ENCODE data around the gene ACSS2.
"Not testable (repeated sequence)": the region's sequence is repeated elsewhere in the genome, so short reads cannot be mapped to it uniquely, and the experiment has no call there.

The ACSS2 gene

DNA sequence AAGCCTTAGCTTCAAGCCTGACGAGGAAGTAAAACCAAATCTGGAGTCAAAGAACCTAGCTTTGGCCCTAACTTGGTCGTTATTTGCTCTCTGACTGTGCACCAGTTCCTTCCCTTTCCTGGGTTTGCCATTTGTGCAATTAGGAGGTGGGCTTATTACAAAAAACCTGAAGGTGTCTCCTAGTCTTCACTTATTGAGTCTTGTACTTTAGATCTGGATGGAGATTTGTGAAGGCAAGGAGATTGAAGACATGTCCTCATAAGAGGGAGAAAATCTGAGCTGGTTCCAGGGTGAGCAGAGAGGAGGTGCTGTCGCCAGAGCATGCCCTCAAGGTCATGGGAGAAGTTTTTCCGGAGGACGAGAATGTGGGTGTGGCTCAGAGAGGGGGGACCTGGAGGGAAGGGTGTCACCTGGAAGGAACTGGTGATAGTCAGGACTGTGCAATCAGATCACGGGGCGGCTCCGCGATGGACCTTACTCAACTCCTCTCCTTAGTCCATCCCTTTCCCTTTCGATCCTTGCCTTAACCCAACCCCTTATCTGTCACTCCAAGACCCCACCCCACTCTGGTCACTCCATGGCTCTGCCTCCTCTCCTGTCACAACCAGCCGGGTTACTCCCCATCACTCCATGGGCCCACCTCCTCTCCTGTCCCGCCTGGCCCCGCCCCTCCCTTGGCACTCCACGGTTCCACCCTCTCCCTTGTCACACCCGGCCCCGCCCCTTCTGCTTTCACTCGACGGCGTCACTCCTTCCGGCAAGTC lies 588 bp upstream of the ACSS2 start:
- peak; percentile 90 for DNase-seq

DNA sequence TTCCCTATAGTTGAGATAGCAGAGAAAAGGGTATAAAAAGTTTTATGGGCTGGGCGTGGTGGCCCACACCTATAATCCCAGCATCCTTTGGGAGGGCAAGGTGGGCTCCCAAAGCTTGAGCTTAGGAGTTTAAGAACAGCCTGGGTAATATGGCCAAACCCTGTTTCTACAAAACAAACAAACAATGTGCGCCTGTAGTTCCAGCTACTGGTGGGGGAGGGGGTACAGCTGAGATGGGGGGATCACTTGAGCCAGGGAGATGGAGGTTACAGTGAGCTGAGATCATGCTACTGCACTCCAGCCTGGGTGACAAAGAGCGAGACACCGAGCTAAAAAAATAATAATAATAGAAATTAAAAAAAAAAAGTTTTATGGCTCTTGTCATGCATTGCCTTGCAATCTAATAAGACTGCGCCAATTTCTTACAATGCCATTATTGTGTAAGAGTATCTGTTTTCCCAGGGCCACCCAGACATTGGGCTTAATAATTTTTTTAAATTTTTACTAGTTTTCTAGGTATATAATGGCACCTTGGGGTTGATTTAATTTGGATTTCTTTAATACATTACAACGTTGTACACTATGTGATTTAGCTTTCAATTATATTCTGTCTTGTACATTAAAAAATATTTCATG lies 3.9 kb downstream of the ACSS2 start:
- no peak for DNase-seq

DNA sequence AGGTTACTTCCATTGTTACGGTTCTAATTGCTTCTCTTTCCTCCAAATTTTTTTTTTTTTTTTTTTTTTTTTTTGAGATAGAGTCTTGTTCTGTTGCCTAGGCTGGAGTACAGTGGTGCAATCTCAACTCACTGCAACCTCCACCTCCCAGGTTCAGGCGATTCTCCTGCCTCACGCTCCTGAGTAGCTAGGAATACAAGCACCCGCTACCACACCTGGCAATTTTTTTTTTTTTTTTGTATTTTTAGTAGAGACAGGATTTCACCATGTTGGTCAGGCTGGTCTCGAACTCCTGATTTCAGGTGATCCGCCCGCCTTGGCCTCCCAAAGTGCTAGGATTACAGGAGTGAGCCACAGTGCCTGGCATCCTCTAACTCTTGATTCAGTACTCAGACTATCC lies 4.6 kb downstream of the ACSS2 start:
- not testable (repeated sequence) for DNase-seq

DNA sequence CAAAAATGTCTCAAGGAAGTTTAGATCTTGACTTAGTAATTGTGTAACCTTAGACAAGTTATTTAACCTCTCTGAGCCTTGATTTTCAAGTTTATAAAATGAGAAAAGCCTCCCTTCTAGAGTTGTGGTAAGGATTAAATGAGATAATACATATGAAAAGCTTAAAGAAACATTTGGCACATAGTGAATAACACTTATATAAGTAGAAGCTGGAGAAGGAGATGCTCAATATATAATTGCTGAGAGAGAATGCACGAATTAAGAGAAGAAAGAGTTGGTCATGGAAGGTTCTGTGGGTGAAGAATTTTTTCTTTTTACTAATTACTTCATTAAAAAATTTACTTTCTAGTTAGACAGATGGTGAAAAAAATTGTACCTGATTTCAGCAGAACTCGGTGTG lies 5.3 kb downstream of the ACSS2 start:
- no peak for DNase-seq

DNA sequence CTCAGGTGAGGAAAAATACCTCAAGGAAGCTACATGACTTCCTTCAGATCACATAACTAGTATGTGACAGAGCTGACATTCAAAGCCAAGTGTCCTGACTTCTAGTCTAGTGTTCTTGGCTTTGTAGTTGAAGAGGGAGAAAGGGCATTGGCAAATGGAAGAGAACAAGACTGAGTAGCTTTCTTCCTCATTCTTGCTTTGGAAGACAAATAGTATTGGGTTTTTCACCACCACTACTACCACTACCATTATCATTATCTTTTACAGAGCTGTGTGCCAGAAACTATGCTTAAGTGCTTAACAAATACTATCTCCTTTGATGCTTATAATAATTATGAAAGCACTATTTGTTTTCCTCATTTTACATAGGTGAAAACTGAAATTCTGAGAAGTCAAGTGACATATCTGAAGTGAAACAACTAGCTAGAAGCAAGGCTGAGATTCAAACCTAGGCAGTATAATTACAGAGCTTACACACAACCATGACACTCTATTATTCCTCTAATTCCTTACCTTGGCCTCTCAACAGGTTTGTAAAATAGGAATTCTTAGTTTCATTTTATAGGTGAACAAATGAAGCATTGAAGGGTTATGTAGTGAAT lies 6.8 kb downstream of the ACSS2 start:
- no peak for DNase-seq

DNA sequence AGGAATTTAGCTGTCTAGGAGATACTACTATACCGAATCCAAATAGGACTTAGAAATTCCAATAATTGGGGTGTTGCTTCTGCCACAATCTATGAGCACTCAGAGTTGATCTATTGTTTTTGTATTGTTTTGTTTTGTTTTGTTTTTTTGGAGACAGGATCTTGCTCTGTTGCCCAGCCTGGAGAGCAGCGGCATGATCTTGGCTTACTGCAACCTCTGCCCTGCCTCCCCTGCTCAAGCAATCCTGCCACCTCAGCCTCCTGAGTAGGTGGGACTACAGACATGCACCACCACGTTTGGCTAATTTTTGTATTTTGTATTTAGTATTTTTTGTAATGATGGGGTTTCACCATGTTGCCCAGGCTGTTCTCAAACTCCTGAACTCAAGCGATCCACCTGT lies 7.4 kb downstream of the ACSS2 start:
- no peak for DNase-seq

DNA sequence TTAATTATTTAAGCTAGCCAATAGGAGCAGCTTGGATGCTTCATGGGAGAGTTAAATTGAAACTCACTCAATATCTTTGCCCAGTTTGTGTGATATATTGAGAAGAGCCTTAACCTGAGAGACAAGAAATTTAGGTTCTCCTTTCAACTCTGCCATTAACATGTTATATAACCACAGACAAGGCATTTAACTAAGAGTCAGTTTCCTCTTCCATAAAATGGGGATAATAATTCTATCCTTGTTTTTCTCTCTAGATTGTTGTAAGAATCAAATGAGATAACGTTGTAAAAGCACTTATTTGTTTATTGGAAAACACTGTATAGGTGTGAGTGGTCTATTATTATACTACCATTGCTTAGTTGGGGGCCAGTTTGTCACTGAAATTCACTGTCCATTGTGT lies 7.8 kb downstream of the ACSS2 start:
- DNase-seq, result no peak

DNA sequence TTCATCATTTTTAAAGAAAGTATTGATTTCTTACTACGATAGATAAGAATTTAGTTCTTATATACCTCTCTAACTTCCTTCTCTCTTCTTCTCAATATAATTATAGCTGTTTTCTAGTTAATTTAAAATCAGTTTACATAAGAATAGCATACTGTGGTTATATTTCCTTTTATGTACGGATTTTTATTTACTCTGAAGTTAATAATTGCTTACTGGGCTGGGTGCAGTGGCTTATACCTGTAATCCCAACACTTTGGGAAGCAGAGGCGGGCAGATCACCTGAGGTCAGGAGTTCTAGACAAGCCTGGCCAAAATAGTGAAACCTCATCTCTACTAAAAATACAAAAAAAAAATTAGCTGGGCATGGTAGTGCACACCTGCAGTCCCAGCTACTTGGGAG lies 9.7 kb downstream of the ACSS2 start:
- no peak for DNase-seq

DNA sequence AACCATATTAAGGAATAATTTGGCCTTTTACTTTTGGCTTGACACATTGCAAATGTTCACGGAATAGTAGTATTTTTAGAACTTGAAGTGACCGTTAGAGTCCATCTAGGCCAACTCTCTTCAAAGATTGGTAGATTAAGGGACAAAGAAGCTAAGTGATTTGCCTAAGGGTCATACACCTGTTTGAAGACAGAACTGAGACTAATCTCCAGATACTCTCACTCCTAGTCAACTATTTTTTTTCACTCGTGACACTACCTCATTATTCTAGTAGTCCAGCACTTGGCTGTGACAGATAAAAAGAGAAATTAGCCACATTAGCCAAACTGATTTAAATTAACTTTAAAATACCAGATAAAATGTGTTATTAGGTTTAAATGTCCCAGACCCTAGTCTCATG lies 10.6 kb downstream of the ACSS2 start:
- no peak for DNase-seq

DNA sequence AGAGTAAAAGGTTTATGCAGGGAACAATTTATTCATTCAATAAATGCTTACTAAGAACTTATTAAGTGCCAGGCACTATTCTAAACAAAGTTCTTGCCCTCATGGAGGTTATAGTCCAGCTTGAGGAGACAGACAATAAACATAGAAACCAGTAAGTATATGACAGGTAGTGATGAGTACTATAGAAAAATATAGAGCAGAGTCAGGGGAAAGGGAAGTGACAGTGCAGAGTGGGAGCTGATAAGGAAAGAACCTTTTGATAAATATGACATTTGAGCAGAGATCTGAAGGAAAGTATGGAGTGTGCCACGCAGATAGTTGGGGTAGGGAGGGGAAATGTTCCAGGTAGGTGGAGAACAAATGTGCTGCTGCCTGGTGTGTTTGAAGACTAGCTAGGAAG lies 12.1 kb downstream of the ACSS2 start:
- no peak for DNase-seq

DNA sequence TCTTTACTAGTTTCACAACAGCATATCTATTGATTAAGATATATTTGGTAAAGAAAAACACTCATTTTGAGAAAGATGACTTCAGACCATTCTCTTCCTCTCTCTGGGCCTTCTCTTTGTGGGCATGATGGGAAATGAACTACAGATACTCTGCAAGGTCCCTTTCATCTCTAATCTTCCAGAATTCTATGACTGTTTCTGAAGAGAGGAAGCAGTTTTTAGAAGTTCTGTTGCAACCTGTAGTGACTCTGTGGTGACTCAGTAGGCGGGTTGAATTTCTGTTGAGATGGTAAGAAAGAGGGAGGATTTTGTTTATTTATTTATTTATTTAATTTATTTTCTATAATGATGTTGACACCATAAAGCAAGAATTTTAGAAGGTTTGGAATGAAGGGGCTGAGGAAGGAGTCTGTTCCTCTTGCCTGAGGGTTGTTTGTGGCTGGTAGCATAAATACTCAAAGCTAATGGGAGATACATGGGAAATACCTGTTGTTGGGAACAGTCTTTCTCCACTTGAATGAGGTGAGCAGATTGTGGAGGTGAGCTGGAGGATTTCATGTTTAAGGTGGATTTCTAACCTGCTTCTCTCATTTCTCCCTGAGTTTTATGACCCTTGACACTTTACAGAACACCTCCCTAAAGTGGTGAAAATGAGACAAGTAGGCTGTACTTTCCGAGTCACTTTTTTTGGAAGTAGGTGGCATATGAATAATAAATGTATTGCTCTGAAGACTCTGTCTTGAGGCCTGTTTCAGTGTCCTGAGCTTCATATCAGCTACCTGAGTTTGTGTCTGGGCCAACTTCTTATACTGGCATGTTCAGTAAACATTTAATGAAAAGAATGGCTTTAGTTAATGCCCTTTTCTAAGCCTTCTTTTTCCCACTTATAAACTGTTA lies 15.0 kb downstream of the ACSS2 start:
- no peak for DNase-seq

DNA sequence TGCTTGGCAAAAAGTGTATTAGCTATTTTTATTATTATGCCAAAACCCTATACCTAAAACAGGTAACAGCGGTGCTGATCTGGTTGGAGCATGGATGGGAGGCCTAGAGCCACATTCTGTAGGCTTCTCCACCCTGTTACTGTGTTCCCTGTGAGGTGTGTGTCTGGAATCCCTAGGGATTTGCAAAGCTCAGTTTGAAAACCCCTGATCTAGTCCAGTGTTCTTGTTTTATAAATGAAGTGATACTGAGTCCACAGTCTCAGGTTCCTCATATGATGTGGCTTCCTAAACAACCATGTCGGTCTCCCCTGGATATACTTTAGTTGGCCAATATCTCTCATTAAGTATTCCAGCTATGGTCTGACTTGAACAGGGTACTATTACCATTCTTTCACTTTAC lies 16.3 kb downstream of the ACSS2 start:
- no peak for DNase-seq

DNA sequence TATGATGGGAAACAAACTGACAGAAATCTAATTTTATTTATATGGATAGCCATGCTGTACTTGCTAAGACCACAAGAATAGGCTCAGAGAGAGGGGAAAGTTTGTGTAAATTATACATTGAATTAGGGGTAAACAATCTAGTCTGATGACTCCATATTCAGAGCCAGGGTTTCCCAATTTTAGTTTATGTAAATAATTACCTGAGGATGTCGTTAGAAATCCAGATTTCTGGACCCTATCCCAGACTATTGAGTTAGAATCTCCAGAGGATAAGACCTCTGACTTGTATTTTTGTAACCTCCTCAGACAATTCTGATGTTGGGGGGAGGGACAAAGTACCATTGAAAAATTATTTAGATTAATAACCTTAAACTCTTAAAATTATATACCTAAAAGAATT lies 18.3 kb downstream of the ACSS2 start:
- DNase-seq, result no peak

DNA sequence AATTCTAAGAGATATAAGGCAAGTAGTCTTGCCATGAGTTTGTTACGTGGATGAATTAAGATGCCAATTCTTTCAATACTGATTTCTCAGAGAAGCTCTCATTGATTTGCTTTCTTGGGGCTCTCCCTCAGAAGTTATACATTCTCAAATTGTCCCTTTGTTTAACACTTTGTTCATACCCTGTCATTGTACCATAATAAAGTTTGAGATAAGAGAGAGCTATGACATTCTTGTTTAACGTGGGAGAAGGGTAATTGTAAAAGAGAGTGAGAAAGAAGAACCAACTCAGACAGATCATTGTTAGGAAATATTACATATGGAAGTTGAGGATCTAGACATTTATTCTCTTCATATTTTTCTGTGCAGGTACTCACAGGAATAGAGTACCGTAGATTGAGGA lies 19.1 kb downstream of the ACSS2 start:
- DNase-seq, result no peak

DNA sequence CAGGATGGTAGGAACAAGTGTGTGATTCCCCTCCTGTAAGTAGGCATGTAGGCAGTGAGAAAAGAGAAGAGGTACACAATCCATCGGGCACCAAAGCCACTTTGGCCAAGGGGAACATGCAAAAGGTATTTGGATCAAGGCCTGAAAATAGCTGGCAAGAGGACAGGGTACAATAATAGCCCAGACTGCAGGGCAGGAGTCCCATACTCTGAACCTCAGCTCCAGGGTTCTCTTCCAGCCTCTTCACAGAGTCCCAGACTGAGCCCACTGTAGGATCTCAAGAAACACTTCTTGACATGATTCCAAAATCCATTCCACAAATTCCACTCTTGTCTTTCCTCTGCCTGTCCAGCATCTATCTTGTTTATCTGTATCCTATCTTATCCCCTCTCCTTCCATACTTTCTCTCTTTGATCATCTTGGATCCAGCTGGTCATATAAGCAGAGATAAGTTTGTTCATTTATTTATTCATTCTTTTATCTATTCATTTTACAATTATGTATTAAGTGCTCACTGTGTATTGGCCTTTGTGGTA lies 19.7 kb downstream of the ACSS2 start:
- no peak for DNase-seq

DNA sequence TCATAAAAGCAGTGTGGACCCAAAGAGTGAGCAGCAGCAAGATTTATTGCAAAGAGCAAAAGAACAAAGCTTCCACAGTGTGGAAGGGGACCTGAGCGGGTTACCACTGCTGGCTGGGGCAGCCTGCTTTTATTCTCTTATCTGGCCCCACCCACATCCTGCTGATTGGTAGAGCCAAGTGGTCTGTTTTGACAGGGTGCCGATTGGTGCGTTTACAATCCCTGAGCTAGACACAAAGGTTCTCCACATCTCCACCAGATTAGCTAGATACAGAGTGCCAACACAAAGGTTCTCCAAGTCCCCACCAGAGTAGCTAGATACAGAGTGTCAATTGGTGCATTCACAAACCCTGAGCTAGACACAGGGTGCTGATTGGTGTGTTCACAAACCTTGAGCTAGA lies 21.7 kb downstream of the ACSS2 start:
- DNase-seq, result not testable (repeated sequence)

DNA sequence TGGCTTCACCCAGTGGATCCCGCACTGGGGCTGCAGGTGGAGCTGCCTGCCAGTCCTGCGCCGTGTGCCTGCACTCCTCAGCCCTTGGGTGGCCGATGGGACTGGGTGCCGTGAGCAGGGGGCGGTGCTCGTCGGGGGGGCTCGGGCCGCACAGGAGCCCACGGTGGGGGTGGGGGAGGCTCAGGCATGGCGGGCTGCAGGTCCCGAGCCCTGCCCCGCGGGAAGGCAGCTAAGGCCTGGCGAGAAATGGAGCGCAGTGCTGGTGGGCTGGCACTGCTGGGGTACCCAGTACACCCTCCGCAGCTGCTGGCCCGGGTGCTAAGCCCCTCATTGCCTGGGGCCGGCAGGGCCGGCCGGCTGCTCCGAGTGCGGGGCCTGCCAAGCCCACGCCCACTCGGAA lies 22.3 kb downstream of the ACSS2 start:
- not testable (repeated sequence) for DNase-seq

DNA sequence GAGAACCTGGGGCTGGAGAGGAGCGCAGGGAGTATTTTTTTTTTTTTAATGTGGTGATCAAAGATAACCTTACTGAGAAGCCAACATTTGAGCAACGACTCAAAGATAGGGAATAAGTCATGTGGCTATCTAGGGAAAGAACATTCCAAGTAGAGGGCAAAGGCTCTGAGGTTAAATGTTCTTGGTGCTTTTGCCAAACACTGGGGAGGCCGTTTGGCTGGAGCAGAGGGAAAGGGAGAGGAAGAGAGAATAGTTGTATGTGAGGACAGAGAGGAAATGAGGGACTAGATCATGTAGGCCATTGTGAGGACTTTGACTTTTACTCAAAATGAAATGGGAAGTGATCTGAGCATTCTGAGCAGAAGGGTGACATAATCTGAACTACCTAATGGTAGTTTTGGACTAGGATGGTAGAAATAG lies 27.8 kb downstream of the ACSS2 start:
- no peak for DNase-seq

DNA sequence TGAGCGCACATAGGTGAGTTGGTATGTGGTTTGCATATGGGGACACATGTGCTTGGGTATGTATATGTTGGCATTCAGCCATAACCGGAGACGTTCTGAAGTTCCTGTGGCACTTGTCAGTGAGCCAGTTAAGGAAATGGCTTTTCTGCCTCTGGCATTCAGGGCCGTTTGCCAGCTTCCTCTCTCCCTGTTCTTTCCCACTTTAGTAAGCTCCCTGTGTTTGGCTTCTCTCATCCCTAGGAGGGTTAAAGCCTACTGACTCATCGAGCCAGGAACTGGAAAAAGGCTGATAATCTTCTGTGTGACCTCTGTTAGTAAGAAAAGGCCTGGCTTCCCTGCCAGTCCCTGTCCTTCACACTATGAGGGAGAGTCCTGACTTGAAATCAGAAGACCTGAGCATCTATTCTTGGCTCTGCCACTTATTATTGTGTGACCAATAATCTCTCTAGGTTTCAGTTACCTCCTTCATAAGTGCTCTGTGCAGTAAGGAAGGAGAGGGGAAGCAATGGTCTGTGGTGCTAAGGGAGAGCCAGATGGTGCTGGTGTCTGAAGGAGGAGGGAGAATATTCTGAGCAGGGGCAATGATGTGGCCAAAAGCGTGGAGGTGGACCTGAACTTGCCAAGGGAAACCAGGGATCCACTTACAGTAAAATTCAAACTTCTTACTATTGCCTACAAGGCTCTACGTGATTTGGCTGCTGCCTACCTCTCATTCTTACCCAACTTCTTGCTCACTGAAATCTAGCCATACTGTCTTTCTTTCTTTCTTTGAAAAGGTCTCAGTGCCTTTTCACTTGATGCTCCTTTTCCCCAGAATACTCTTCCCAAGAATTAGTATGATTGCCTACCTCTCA lies 31.4 kb downstream of the ACSS2 start:
- no peak for DNase-seq

DNA sequence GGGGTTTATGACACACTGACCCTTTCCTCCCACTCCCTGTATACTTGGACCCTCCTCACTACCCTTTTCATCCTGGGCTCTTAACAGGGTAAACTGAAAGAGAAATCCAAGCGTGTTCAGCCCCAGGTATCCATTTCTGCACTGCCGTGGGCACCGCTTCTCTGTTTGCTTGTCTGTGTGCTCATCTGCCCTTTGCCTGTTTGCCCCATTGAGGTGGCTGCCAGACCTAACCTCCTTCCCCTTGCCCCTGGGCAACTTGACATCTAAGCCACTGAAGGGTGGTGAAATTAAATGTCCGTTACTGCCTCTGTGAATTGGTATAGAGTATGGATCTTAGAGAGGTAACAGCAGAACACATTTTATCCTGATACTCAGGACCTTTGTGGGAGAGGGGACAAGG lies 38.7 kb downstream of the ACSS2 start:
- DNase-seq, result no peak

DNA sequence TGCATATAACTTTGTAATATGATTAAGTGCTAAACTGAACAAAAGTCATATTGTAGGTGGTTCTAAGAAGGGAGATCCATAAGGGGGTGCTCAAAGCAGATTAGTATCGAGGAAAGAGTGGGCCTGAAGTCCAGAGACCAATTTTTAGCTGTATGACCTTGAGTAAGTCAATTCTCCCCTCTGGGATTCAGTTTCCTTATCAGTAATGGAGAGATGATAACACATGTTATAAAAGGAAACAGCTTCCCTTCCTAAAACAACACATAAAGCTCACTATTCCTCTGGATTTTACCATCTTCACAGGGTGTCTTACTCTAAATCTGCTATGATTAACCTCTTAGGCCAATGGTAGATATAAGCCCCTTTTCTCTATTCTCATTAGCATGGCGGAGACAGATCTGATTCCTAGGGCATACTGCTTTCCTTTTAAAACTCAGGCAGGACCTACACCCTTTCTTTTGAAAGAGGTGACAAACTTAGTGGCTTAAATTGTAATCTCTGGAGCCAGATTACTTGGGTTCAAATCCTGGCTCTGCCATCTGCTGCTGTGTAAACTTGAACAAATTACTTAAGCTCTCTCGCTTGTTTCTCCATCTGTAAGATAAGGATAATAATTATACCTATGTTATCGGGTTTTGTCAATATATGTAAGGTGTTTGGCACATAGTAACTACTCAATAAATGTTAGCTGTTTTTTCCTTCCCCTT lies 39.5 kb downstream of the ACSS2 start:
- no peak for DNase-seq

Measured in NCI-H774 (cell line).